ENCODE measurements around the gene CYTL1. TPM values are rescaled to one million over a fixed set of nuclear protein-coding genes. Genes with fewer than 3 reads are reported as not detected.

Gene CYTL1
- total RNA-seq, 2 donors from 2014 or later, result 2.2 to 3.7 TPM

GRCh38 chr4:4980621-4981230 lies 38.5 kb downstream of the CYTL1 start:
- H3K27ac ChIP-seq (ENCODE audit: low read depth, low read length), result no peak overlapping the region
- Mint-ChIP-seq H3K9me3 (peaks cover 19% of the 10 kb centered on the region), H3K4me1 (no peaks in the 10 kb centered on the region), H3K36me3 (ENCODE audit: low read depth) (no peaks in the 10 kb centered on the region), H3K4me3 (no peak overlapping the region), H3K27me3 (ENCODE audit: insufficient read depth) (no peaks in the 10 kb centered on the region), H3K27ac (no peak overlapping the region)
- DNase-seq, result no peak
- H3K4me3 ChIP-seq (ENCODE audit: low read length), result no peak overlapping the region
- 89 to 97% methylated on average over 8 to 12 of the region's 12 CpGs for WGBS, 2 experiments (ENCODE audit: insufficient coverage in 1 of 2, insufficient read length in 1 of 2)
- H3K27me3 ChIP-seq (ENCODE audit: control insufficient read depth, insufficient read depth, low read length, poor library complexity, severe bottlenecking), result no peaks in the 10 kb centered on the region
- H3K4me1 ChIP-seq (ENCODE audit: control insufficient read depth, insufficient read depth, low read length), result no peaks in the 10 kb centered on the region
- no peak for TF ChIP-seq CTCF (conservative IDR thresholded peaks at IDR 0.05)
- no peak overlapping the region for H3K9ac ChIP-seq (ENCODE audit: extremely low read depth, low read length, poor library complexity, severe bottlenecking)
- no peaks in the 10 kb centered on the region for H3K36me3 ChIP-seq (ENCODE audit: control insufficient read depth, insufficient read depth, low read length)
- peaks cover 20% of the 10 kb centered on the region for H3K9me3 ChIP-seq (ENCODE audit: control insufficient read depth, low read length)

- Mint-ChIP-seq H3K27me3 (ENCODE audit: insufficient read depth) (no peaks in the 10 kb centered on the region), H3K4me3 (no peak overlapping the region), H3K9me3 (peaks cover 27% of the 10 kb centered on the region), H3K27ac (no peak overlapping the region), H3K36me3 (ENCODE audit: low read depth) (no peaks in the 10 kb centered on the region), H3K4me1 (no peaks in the 10 kb centered on the region)
- Histone ChIP-seq H3K36me3 (ENCODE audit: control insufficient read depth, insufficient read depth, low read length) (no peaks in the 10 kb centered on the region), H3K4me1 (ENCODE audit: control insufficient read depth, insufficient read depth, low read length) (no peaks in the 10 kb centered on the region), H3K4me3 (ENCODE audit: low read length) (no peak overlapping the region), H3K27ac (ENCODE audit: low read depth, low read length) (no peak overlapping the region), H3K27me3 (ENCODE audit: control insufficient read depth, insufficient read depth, low read length, poor library complexity, severe bottlenecking) (no peaks in the 10 kb centered on the region), H3K9ac (ENCODE audit: extremely low read depth, low read length, poor library complexity, severe bottlenecking) (no peak overlapping the region), H3K9me3 (ENCODE audit: control insufficient read depth, low read length) (peaks cover 27% of the 10 kb centered on the region)
- TF ChIP-seq CTCF (conservative IDR thresholded peaks at IDR 0.05), result no peak
- WGBS, 2 experiments (ENCODE audit: insufficient coverage in 1 of 2, insufficient read length in 1 of 2), result 75 to 82% methylated on average over 3 to 4 of the region's 4 CpGs
- DNase-seq, result no peak
Observed at GRCh38 chr4:4979971-4980370, 39.3 kb downstream of the CYTL1 start.

GRCh38 chr4:4974727-4975126 lies 44.5 kb downstream of the CYTL1 start:
- DNase-seq, result no peak
- H3K27me3 ChIP-seq (ENCODE audit: control insufficient read depth, insufficient read depth, low read length, poor library complexity, severe bottlenecking), result no peaks in the 10 kb centered on the region
- no peak overlapping the region for H3K9ac ChIP-seq (ENCODE audit: extremely low read depth, low read length, poor library complexity, severe bottlenecking)
- no peak overlapping the region for H3K27ac ChIP-seq (ENCODE audit: low read depth, low read length)
- no peaks in the 10 kb centered on the region for H3K36me3 ChIP-seq (ENCODE audit: control insufficient read depth, insufficient read depth, low read length)
- no peaks in the 10 kb centered on the region for H3K36me3 Mint-ChIP-seq (ENCODE audit: low read depth)
- WGBS, 2 experiments (ENCODE audit: insufficient coverage in 1 of 2, insufficient read length in 1 of 2), result 61 to 80% methylated on average over 2 to 3 of the region's 3 CpGs
- H3K4me1 Mint-ChIP-seq, result no peaks in the 10 kb centered on the region
- H3K4me1 ChIP-seq (ENCODE audit: control insufficient read depth, insufficient read depth, low read length), result no peaks in the 10 kb centered on the region
- H3K9me3 ChIP-seq (ENCODE audit: control insufficient read depth, low read length), result peaks cover 43% of the 10 kb centered on the region
- H3K9me3 Mint-ChIP-seq, result peaks cover 51% of the 10 kb centered on the region
- peaks cover 11% of the 10 kb centered on the region for H3K27me3 Mint-ChIP-seq (ENCODE audit: insufficient read depth)
- TF ChIP-seq CTCF (conservative IDR thresholded peaks at IDR 0.05), result no peak
- H3K4me3 Mint-ChIP-seq, result no peak overlapping the region
- no peak overlapping the region for H3K27ac Mint-ChIP-seq
- no peak overlapping the region for H3K4me3 ChIP-seq (ENCODE audit: low read length)
